Measurements from ENCODE around the gene CEP162. TPM values are rescaled to one million over a fixed set of nuclear protein-coding genes. Genes with fewer than 3 reads are reported as not detected.

The CEP162 gene
- total RNA-seq, 1 experiment from 2014 or later: 7.3 TPM

- H3K4me3 Mint-ChIP-seq (ENCODE audit: unreplicated experiment): no peak overlapping the region
- H3K9me3 ChIP-seq: no peaks in the 10 kb centered on the region
- BruUV-seq (replicated peaks): no TSS peak
- H3K4me3 ChIP-seq (ENCODE audit: low read depth, low read length): no peak overlapping the region
- H3K9me3 Mint-ChIP-seq (ENCODE audit: unreplicated experiment): no peaks in the 10 kb centered on the region
- H3K4me1 ChIP-seq: no peaks in the 10 kb centered on the region
- H3K4me1 Mint-ChIP-seq (ENCODE audit: low read depth, unreplicated experiment): no peaks in the 10 kb centered on the region
- intact Hi-C loops (cut with micrococcal nuclease; ENCODE audit: unreplicated experiment): no loop called here
- no peaks in the 10 kb centered on the region for H3K36me3 Mint-ChIP-seq (ENCODE audit: insufficient read depth, unreplicated experiment)
- H3K27ac Mint-ChIP-seq (ENCODE audit: unreplicated experiment): no peak overlapping the region
- H3K36me3 ChIP-seq (ENCODE audit: control insufficient read depth, insufficient read depth, low read length): no peaks in the 10 kb centered on the region
- TF ChIP-seq CTCF (IDR thresholded peaks at IDR 0.05; ENCODE audit: insufficient read depth in 1 of 2, low read depth in 1 of 2, low read length in 1 of 2, severe bottlenecking in 1 of 2, unreplicated experiment in 1 of 2): no peak
- DNase-seq: no peak
- no peaks in the 10 kb centered on the region for H3K27me3 ChIP-seq (replicated peaks; ENCODE audit: control insufficient read depth, insufficient read depth, low read length)
- ChIA-PET POLR2A (no interaction called here), CTCF (no interaction called here)
- H3K27me3 Mint-ChIP-seq (ENCODE audit: insufficient read depth, unreplicated experiment): no peaks in the 10 kb centered on the region
These were observed 89.4 kb downstream of the CEP162 start for GRCh38 chr6:84137989-84138575.

GRCh38 chr6:84137051-84137375 lies 90.4 kb downstream of the CEP162 start:
- Mint-ChIP-seq H3K36me3 (ENCODE audit: insufficient read depth, unreplicated experiment) (no peaks in the 10 kb centered on the region), H3K4me3 (ENCODE audit: unreplicated experiment) (no peak overlapping the region), H3K9me3 (ENCODE audit: unreplicated experiment) (peaks cover 10% of the 10 kb centered on the region), H3K27ac (ENCODE audit: unreplicated experiment) (no peak overlapping the region), H3K27me3 (ENCODE audit: insufficient read depth, unreplicated experiment) (no peaks in the 10 kb centered on the region), H3K4me1 (ENCODE audit: low read depth, unreplicated experiment) (no peaks in the 10 kb centered on the region)
- Histone ChIP-seq H3K4me3 (ENCODE audit: low read depth, low read length) (no peak overlapping the region), H3K27me3 (replicated peaks; ENCODE audit: control insufficient read depth, insufficient read depth, low read length) (no peaks in the 10 kb centered on the region), H3K36me3 (ENCODE audit: control insufficient read depth, insufficient read depth, low read length) (no peaks in the 10 kb centered on the region), H3K9me3 (no peaks in the 10 kb centered on the region), H3K4me1 (no peaks in the 10 kb centered on the region)
- BruUV-seq (replicated peaks): no TSS peak
- no peak for DNase-seq
- intact Hi-C loops (cut with micrococcal nuclease; ENCODE audit: unreplicated experiment): no loop called here
- TF ChIP-seq CTCF (IDR thresholded peaks at IDR 0.05; ENCODE audit: insufficient read depth in 1 of 2, low read depth in 1 of 2, low read length in 1 of 2, severe bottlenecking in 1 of 2, unreplicated experiment in 1 of 2): no peak
- POLR2A ChIA-PET: no interaction called here
- CTCF ChIA-PET: no interaction called here

GRCh38 chr6:84136364-84137050 lies 90.9 kb downstream of the CEP162 start:
- Histone ChIP-seq H3K9me3 (no peaks in the 10 kb centered on the region), H3K4me3 (ENCODE audit: low read depth, low read length) (no peak overlapping the region), H3K27me3 (replicated peaks; ENCODE audit: control insufficient read depth, insufficient read depth, low read length) (no peaks in the 10 kb centered on the region), H3K36me3 (ENCODE audit: control insufficient read depth, insufficient read depth, low read length) (no peaks in the 10 kb centered on the region), H3K4me1 (no peaks in the 10 kb centered on the region)
- ChIA-PET CTCF (no interaction called here), POLR2A (no interaction called here)
- no peak for TF ChIP-seq CTCF (IDR thresholded peaks at IDR 0.05; ENCODE audit: insufficient read depth in 1 of 2, low read depth in 1 of 2, low read length in 1 of 2, severe bottlenecking in 1 of 2, unreplicated experiment in 1 of 2)
- BruUV-seq (replicated peaks): no TSS peak
- intact Hi-C loops (cut with micrococcal nuclease; ENCODE audit: unreplicated experiment): no loop called here
- no peaks in the 10 kb centered on the region for H3K27me3 Mint-ChIP-seq (ENCODE audit: insufficient read depth, unreplicated experiment)
- H3K4me3 Mint-ChIP-seq (ENCODE audit: unreplicated experiment): no peak overlapping the region
- DNase-seq: no peak
- no peaks in the 10 kb centered on the region for H3K4me1 Mint-ChIP-seq (ENCODE audit: low read depth, unreplicated experiment)
- peaks cover 10% of the 10 kb centered on the region for H3K9me3 Mint-ChIP-seq (ENCODE audit: unreplicated experiment)
- H3K36me3 Mint-ChIP-seq (ENCODE audit: insufficient read depth, unreplicated experiment): no peaks in the 10 kb centered on the region
- no peak overlapping the region for H3K27ac Mint-ChIP-seq (ENCODE audit: unreplicated experiment)

Measured in Caco-2 (cell line).